IPS-20b (cell line): ENCODE results near the gene CT45A9.
"Not testable (repeated sequence)": the region's sequence is repeated elsewhere in the genome, so short reads cannot be mapped to it uniquely, and the experiment has no call there.

Source experiments
- H3K27ac ChIP-seq: one replicate; pipeline ENCODE4 v1.5.1; 2013; ENCODE audit warnings: low read length
- H3K27me3 ChIP-seq: 2 replicates; pipeline ENCODE4 v1.6.1; 2013; ENCODE audit warnings: mild to moderate bottlenecking, low read length, inconsistent platforms; ENCODE audit not compliant: insufficient read depth
- H3K36me3 ChIP-seq: 2 replicates; pipeline ENCODE4 v1.6.1; 2013; ENCODE audit warnings: low read depth, mild to moderate bottlenecking, inconsistent platforms, low read length, moderate library complexity; ENCODE audit not compliant: insufficient read depth
- H3K4me1 ChIP-seq: 2 replicates; pipeline ENCODE4 v1.6.1; 2013; ENCODE audit warnings: mild to moderate bottlenecking, control low read depth, inconsistent platforms, low read length, moderate library complexity; ENCODE audit not compliant: insufficient read depth
- H3K4me3 ChIP-seq: 2 replicates; pipeline ENCODE4 v1.5.1; 2013; ENCODE audit warnings: mild to moderate bottlenecking, low read length, inconsistent platforms
- H3K9ac ChIP-seq: 2 replicates; pipeline ENCODE4 v1.6.1; 2013; ENCODE audit warnings: low read depth, mild to moderate bottlenecking, inconsistent platforms, low read length, moderate library complexity
- H3K9me3 ChIP-seq: 2 replicates; pipeline ENCODE4 v1.6.1; 2013; ENCODE audit warnings: mild to moderate bottlenecking, low read depth, low read length, inconsistent platforms; ENCODE audit not compliant: insufficient read depth

The CT45A9 gene

GRCh38 chrX:135871712-135872111, at the start of gene CT45A9:
TSS of gene CT45A9 (minus strand) at chrX:135871812. CDS start at chrX:135868061, 3,751 bp downstream.
- not testable (repeated sequence) for H3K27ac ChIP-seq, H3K27me3 ChIP-seq, H3K9ac ChIP-seq, H3K36me3 ChIP-seq, H3K4me3 ChIP-seq, H3K9me3 ChIP-seq, H3K4me1 ChIP-seq

- H3K9me3 ChIP-seq, H3K9ac ChIP-seq, H3K36me3 ChIP-seq, H3K27me3 ChIP-seq, H3K4me3 ChIP-seq, H3K4me1 ChIP-seq, H3K27ac ChIP-seq: not testable (repeated sequence)
These were observed 48.9 kb upstream of the CT45A9 start for GRCh38 chrX:135920516-135920915.

- no peaks in the 10 kb centered on the region for H3K27me3 ChIP-seq
- H3K36me3 ChIP-seq, result no peaks in the 10 kb centered on the region
- no peaks in the 10 kb centered on the region for H3K4me1 ChIP-seq
- no peak overlapping the region for H3K9ac ChIP-seq
- no peak overlapping the region for H3K27ac ChIP-seq
- H3K4me3 ChIP-seq, result no peak overlapping the region
- H3K9me3 ChIP-seq, result no peaks in the 10 kb centered on the region
These were observed 42.8 kb upstream of the CT45A9 start for GRCh38 chrX:135914404-135914803.

GRCh38 chrX:135910251-135910650, 38.6 kb upstream of the CT45A9 start:
- no peaks in the 10 kb centered on the region for H3K36me3 ChIP-seq
- no peak overlapping the region for H3K9ac ChIP-seq
- no peaks in the 10 kb centered on the region for H3K4me1 ChIP-seq
- no peak overlapping the region for H3K4me3 ChIP-seq
- no peaks in the 10 kb centered on the region; the same call in 1 of the 2 replicates for H3K9me3 ChIP-seq
- no peak overlapping the region for H3K27ac ChIP-seq
- H3K27me3 ChIP-seq, result no peaks in the 10 kb centered on the region

- Histone ChIP-seq H3K4me1 (no peaks in the 10 kb centered on the region), H3K9ac (no peak within 1 kb of the TSS), H3K9me3 (no peaks in the 10 kb centered on the region), H3K27ac (no peak within 1 kb of the TSS), H3K4me3 (no peak within 1 kb of the TSS), H3K27me3 (no peaks in the 10 kb centered on the region), H3K36me3 (no peaks in the 10 kb centered on the region)
These were observed 21.7 kb upstream of the CT45A9 start, which contains the start of the genes CT45A10 and SAGE1 for GRCh38 chrX:135893294-135893817. TSS of gene CT45A10 (minus strand) at chrX:135893444. CDS start at chrX:135885344, 8,100 bp downstream. TSS of gene SAGE1 (plus strand) at chrX:135893716. CDS start at chrX:135896243, 2,527 bp downstream.

GRCh38 chrX:135892781-135893180, 21.2 kb upstream of the CT45A9 start:
- Histone ChIP-seq H3K27ac (no peak overlapping the region), H3K4me3 (no peak overlapping the region), H3K4me1 (no peaks in the 10 kb centered on the region), H3K36me3 (no peaks in the 10 kb centered on the region), H3K9ac (no peak overlapping the region), H3K9me3 (no peaks in the 10 kb centered on the region), H3K27me3 (no peaks in the 10 kb centered on the region)

GRCh38 chrX:135890087-135890585, 18.5 kb upstream of the CT45A9 start:
- Histone ChIP-seq H3K27me3 (no peaks in the 10 kb centered on the region), H3K36me3 (no peaks in the 10 kb centered on the region), H3K27ac (no peak overlapping the region), H3K9ac (no peak overlapping the region), H3K4me3 (no peak overlapping the region), H3K4me1 (no peaks in the 10 kb centered on the region), H3K9me3 (no peaks in the 10 kb centered on the region)

GRCh38 chrX:135888976-135889375, 17.4 kb upstream of the CT45A9 start:
- H3K36me3 ChIP-seq, H3K27ac ChIP-seq, H3K9me3 ChIP-seq, H3K9ac ChIP-seq, H3K27me3 ChIP-seq, H3K4me1 ChIP-seq, H3K4me3 ChIP-seq: not testable (repeated sequence)

GRCh38 chrX:135888230-135888629, 16.6 kb upstream of the CT45A9 start:
- not testable (repeated sequence) for H3K9ac ChIP-seq, H3K9me3 ChIP-seq, H3K27ac ChIP-seq, H3K4me1 ChIP-seq, H3K36me3 ChIP-seq, H3K27me3 ChIP-seq, H3K4me3 ChIP-seq

- not testable (repeated sequence) for H3K4me1 ChIP-seq, H3K36me3 ChIP-seq, H3K4me3 ChIP-seq, H3K9me3 ChIP-seq, H3K27ac ChIP-seq, H3K9ac ChIP-seq, H3K27me3 ChIP-seq
These were observed 11.1 kb upstream of the CT45A9 start for GRCh38 chrX:135882741-135883140.

GRCh38 chrX:135854438-135854837, 17.2 kb downstream of the CT45A9 start, which contains the start of gene CT45A8:
TSS of gene CT45A8 (minus strand) at chrX:135854538. CDS start at chrX:135850783, 3,755 bp downstream.
- not testable (repeated sequence) for H3K4me3 ChIP-seq, H3K9me3 ChIP-seq, H3K27me3 ChIP-seq, H3K27ac ChIP-seq, H3K4me1 ChIP-seq, H3K9ac ChIP-seq, H3K36me3 ChIP-seq

- H3K9ac ChIP-seq, H3K9me3 ChIP-seq: not testable (repeated sequence)
These were observed 34.4 kb downstream of the CT45A9 start, which contains the start of gene CT45A7 for GRCh38 chrX:135837180-135837579. TSS of gene CT45A7 (minus strand) at chrX:135837280. CDS start at chrX:135833533, 3,747 bp downstream.

More at GRCh38 chrX:135837180-135837579, 34.4 kb downstream of the CT45A9 start, which contains the start of gene CT45A7:
- H3K4me1 ChIP-seq, H3K27me3 ChIP-seq, H3K27ac ChIP-seq, H3K4me3 ChIP-seq, H3K36me3 ChIP-seq: not testable (repeated sequence)
